ENCODE results near the gene CNGA4. TPM values are rescaled to one million over a fixed set of nuclear protein-coding genes. Genes with fewer than 3 reads are reported as not detected.

The CNGA4 gene
- total RNA-seq, 1 donor from 2014 or later = 0.20 TPM

DNA sequence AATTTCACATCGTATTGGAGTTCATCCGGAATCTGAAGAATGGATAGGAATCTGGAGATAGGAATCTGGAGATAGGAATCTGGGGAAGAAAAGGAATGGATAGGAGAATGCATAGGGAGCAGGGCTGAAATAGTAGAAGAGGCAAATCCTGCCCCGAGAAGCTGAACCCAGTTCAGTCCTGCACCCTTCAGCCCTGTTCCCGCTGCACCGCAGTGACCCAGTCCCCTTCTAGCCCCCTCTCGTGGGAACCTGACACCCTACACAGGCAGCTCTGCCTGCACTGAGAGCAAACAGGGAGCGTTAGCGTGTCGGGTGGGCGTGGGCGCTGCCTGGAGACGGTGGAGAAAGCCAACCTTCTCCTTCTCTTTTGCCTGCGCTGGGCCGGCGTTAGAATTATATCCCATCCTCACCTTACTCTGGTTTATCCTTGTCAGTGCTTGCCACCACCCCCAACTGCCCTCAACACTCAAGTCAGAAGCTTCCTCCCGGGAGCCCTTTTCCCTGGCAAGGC is 19.7 kb downstream of the CNGA4 start:
- Mint-ChIP-seq H3K27me3 (peaks cover 14% of the 10 kb centered on the region), H3K36me3 (ENCODE audit: low read depth) (no peaks in the 10 kb centered on the region), H3K4me3 (no peak overlapping the region), H3K4me1 (peaks cover 11% of the 10 kb centered on the region), H3K9me3 (no peaks in the 10 kb centered on the region), H3K27ac (no peak overlapping the region)
- intact Hi-C loops (cut with micrococcal nuclease) = no loop called here
- TF ChIP-seq, protein P1, sequence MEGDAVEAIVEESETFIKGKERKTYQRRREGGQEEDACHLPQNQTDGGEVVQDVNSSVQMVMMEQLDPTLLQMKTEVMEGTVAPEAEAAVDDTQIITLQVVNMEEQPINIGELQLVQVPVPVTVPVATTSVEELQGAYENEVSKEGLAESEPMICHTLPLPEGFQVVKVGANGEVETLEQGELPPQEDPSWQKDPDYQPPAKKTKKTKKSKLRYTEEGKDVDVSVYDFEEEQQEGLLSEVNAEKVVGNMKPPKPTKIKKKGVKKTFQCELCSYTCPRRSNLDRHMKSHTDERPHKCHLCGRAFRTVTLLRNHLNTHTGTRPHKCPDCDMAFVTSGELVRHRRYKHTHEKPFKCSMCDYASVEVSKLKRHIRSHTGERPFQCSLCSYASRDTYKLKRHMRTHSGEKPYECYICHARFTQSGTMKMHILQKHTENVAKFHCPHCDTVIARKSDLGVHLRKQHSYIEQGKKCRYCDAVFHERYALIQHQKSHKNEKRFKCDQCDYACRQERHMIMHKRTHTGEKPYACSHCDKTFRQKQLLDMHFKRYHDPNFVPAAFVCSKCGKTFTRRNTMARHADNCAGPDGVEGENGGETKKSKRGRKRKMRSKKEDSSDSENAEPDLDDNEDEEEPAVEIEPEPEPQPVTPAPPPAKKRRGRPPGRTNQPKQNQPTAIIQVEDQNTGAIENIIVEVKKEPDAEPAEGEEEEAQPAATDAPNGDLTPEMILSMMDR (IDR thresholded peaks at IDR 0.05) = no peak
- POLR2A ChIA-PET = no interaction called here
- ATAC-seq (ENCODE audit: low read depth) (no peak), DNase-seq (no peak)
- CTCF ChIA-PET = no interaction called here

DNA sequence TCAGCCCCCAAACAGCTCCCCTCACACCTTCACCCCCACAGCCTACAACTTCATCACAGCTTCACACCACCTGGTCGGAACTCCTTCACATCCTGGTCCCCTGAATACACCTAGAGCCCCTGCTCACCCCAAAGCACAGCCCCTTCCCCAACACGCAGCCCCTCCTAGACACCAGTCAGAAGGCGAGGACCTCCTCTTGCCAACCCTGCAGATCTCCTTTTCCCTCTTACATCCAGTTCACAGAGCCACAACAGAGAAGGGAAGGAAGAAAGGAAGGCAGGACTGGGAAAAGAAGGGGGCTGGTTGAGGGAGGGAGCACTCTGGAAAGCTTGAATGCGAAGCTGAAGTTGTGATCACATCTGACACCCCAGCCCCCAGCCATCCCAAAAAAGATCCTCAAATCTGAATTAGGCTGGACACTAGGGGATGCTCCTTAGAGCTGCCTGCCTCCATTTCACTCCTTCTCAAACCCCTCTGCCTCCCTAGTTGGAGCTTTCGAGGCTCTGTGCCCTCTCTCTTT is 21.4 kb downstream of the CNGA4 start:
- TF ChIP-seq, protein P1 (IDR thresholded peaks at IDR 0.05) = no peak
- H3K4me1 Mint-ChIP-seq = peaks cover 11% of the 10 kb centered on the region
- DNase-seq = no peak
- H3K4me3 Mint-ChIP-seq = no peak overlapping the region
- H3K36me3 Mint-ChIP-seq (ENCODE audit: low read depth) = no peaks in the 10 kb centered on the region
- ATAC-seq (ENCODE audit: low read depth) = no peak
- no peak overlapping the region for H3K27ac Mint-ChIP-seq
- peaks cover 24% of the 10 kb centered on the region for H3K27me3 Mint-ChIP-seq
- no peaks in the 10 kb centered on the region for H3K9me3 Mint-ChIP-seq
- CTCF ChIA-PET = interaction anchor here (1.1 kb wide), 1 partner anchor 9 kb away, joined by 3 read pairs; no protein-coding TSS in a partner anchor
- POLR2A ChIA-PET = no interaction called here
- intact Hi-C loops (cut with micrococcal nuclease) = no loop called here

DNA sequence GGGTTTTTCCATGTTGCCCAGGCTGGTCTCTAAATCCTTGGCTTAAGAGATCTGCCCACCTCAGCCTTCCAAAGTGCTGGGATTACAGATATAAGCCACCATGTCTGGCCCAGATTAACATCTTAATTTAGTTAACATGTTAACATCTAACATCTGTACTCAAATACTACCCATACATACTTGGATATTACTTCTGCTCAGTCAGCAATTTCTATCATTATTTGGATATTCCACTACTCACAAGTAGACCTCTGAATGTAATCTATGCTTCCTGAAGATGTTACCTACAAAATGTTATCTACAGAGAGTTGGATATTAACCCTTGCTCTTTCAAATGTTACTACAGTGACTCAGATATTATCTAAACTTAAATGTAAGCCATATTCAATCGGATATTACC is 24.8 kb downstream of the CNGA4 start:
- Mint-ChIP-seq H3K27me3 (peaks cover 26% of the 10 kb centered on the region), H3K9me3 (no peaks in the 10 kb centered on the region), H3K36me3 (ENCODE audit: low read depth) (no peaks in the 10 kb centered on the region), H3K4me1 (peaks cover 8% of the 10 kb centered on the region), H3K4me3 (no peak overlapping the region), H3K27ac (no peak overlapping the region)
- ATAC-seq (ENCODE audit: low read depth) (no peak), DNase-seq (no peak)
- CTCF ChIA-PET = no interaction called here
- POLR2A ChIA-PET = no interaction called here
- intact Hi-C loops (cut with micrococcal nuclease) = no loop called here
- TF ChIP-seq, protein P1 (IDR thresholded peaks at IDR 0.05) = no peak

DNA sequence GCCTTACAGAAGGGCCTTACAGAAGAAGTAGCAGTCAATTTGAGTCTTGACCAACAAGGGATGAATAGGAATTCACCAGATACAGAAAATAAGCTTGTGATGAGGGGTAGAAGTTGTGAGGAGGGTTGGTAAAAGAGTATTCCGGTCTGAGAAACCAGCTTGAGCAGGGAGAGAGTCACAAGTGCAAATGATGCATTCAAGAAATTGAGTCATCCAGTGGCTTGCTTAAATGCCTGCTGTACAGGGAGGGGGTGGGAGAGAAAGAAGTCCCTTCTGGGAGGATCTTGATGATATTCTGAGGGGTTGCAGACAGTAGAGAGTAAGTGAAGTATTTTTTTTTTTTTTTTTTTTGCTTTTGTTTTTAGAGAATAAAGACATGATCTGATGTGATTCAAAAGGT is 29.9 kb downstream of the CNGA4 start:
- H3K9me3 Mint-ChIP-seq = no peaks in the 10 kb centered on the region
- no peak overlapping the region for H3K4me3 Mint-ChIP-seq
- ChIA-PET CTCF (no interaction called here), POLR2A (no interaction called here)
- DNase-seq (no peak), ATAC-seq (ENCODE audit: low read depth) (no peak)
- H3K27me3 Mint-ChIP-seq = peaks cover 35% of the 10 kb centered on the region
- intact Hi-C loops (cut with micrococcal nuclease) = no loop called here
- TF ChIP-seq, protein P1 (IDR thresholded peaks at IDR 0.05) = no peak
- no peaks in the 10 kb centered on the region for H3K4me1 Mint-ChIP-seq
- H3K27ac Mint-ChIP-seq = no peak overlapping the region
- no peaks in the 10 kb centered on the region for H3K36me3 Mint-ChIP-seq (ENCODE audit: low read depth)

DNA sequence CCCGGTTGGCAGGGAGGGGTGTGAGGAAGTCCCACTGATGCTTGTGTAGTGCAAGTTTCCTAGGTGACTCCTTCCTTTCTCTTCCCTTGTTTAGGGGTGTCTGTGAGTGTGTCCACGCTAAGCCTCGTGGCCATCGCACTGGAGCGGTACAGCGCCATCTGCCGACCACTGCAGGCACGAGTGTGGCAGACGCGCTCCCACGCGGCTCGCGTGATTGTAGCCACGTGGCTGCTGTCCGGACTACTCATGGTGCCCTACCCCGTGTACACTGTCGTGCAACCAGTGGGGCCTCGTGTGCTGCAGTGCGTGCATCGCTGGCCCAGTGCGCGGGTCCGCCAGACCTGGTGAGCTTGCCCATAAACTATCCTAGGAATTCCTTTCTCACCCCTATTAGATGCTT is 31.1 kb downstream of the CNGA4 start:
- ATAC-seq (ENCODE audit: low read depth) = no peak
- no peaks in the 10 kb centered on the region for H3K4me1 Mint-ChIP-seq
- H3K27ac Mint-ChIP-seq = no peak overlapping the region
- no peak overlapping the region for H3K4me3 Mint-ChIP-seq
- no peak for DNase-seq
- H3K27me3 Mint-ChIP-seq = peaks cover 35% of the 10 kb centered on the region
- CTCF ChIA-PET = no interaction called here
- POLR2A ChIA-PET = no interaction called here
- TF ChIP-seq, protein P1 (IDR thresholded peaks at IDR 0.05) = no peak
- no peaks in the 10 kb centered on the region for H3K9me3 Mint-ChIP-seq
- H3K36me3 Mint-ChIP-seq (ENCODE audit: low read depth) = no peaks in the 10 kb centered on the region
- intact Hi-C loops (cut with micrococcal nuclease) = no loop called here

Measured in activated B cell treated with CpG ODN at 0.5 μM for 24 hours (primary cell).